ENCODE results near the gene SUSD3. TPM values are rescaled to one million over a fixed set of nuclear protein-coding genes. Genes with fewer than 3 reads are reported as not detected.

Gene SUSD3
- total RNA-seq, 1 donor from 2014 or later: not detected

- H3K27me3 Mint-ChIP-seq (ENCODE audit: low read depth): no peaks in the 10 kb centered on the region
- DNase-seq (ENCODE audit: low spot score): peak; percentile 84
- peaks cover 3% of the 10 kb centered on the region for H3K4me1 Mint-ChIP-seq (ENCODE audit: low read depth)
- no peaks in the 10 kb centered on the region for H3K9me3 Mint-ChIP-seq (ENCODE audit: low read depth)
- no peak for TF ChIP-seq CTCF (IDR thresholded peaks at IDR 0.05)
- no peak overlapping the region for H3K27ac Mint-ChIP-seq (ENCODE audit: unreplicated experiment)
- H3K4me3 Mint-ChIP-seq (ENCODE audit: unreplicated experiment): no peak overlapping the region
- peaks cover 10% of the 10 kb centered on the region for H3K36me3 Mint-ChIP-seq (ENCODE audit: low read depth)
Observed at GRCh38 chr9:93111001-93111370, 52.5 kb downstream of the SUSD3 start.

- no peak for TF ChIP-seq CTCF (IDR thresholded peaks at IDR 0.05)
- no peaks in the 10 kb centered on the region for H3K9me3 Mint-ChIP-seq (ENCODE audit: low read depth)
- H3K4me1 Mint-ChIP-seq (ENCODE audit: low read depth): peaks cover 3% of the 10 kb centered on the region
- H3K36me3 Mint-ChIP-seq (ENCODE audit: low read depth): peaks cover 10% of the 10 kb centered on the region
- H3K27ac Mint-ChIP-seq (ENCODE audit: unreplicated experiment): no peak overlapping the region
- peak; percentile 77 for DNase-seq (ENCODE audit: low spot score)
- no peak overlapping the region for H3K4me3 Mint-ChIP-seq (ENCODE audit: unreplicated experiment)
- no peaks in the 10 kb centered on the region for H3K27me3 Mint-ChIP-seq (ENCODE audit: low read depth)
Observed at GRCh38 chr9:93111371-93112115, 53.0 kb downstream of the SUSD3 start.

- DNase-seq (ENCODE audit: low spot score): peak; percentile 76
Observed at GRCh38 chr9:93112116-93112863, 53.8 kb downstream of the SUSD3 start.

GRCh38 chr9:93112864-93113389 lies 54.4 kb downstream of the SUSD3 start:
- no peaks in the 10 kb centered on the region for H3K9me3 Mint-ChIP-seq (ENCODE audit: low read depth)
- no peak for TF ChIP-seq CTCF (IDR thresholded peaks at IDR 0.05)
- peaks cover 10% of the 10 kb centered on the region for H3K36me3 Mint-ChIP-seq (ENCODE audit: low read depth)
- DNase-seq (ENCODE audit: low spot score): peak; percentile 87
- peaks cover 3% of the 10 kb centered on the region for H3K4me1 Mint-ChIP-seq (ENCODE audit: low read depth)
- no peak overlapping the region for H3K27ac Mint-ChIP-seq (ENCODE audit: unreplicated experiment)
- no peaks in the 10 kb centered on the region for H3K27me3 Mint-ChIP-seq (ENCODE audit: low read depth)
- H3K4me3 Mint-ChIP-seq (ENCODE audit: unreplicated experiment): no peak overlapping the region

More at GRCh38 chr9:93112116-93112863, 53.8 kb downstream of the SUSD3 start:
- Mint-ChIP-seq H3K36me3 (ENCODE audit: low read depth) (peaks cover 10% of the 10 kb centered on the region), H3K4me1 (ENCODE audit: low read depth) (peaks cover 3% of the 10 kb centered on the region), H3K27me3 (ENCODE audit: low read depth) (no peaks in the 10 kb centered on the region), H3K9me3 (ENCODE audit: low read depth) (no peaks in the 10 kb centered on the region), H3K27ac (ENCODE audit: unreplicated experiment) (no peak overlapping the region), H3K4me3 (ENCODE audit: unreplicated experiment) (no peak overlapping the region)
- no peak for TF ChIP-seq CTCF (IDR thresholded peaks at IDR 0.05)

- DNase-seq (ENCODE audit: low spot score): peak; percentile 92
- H3K4me3 Mint-ChIP-seq (ENCODE audit: unreplicated experiment): no peak overlapping the region
- TF ChIP-seq CTCF (IDR thresholded peaks at IDR 0.05): no peak
- H3K27ac Mint-ChIP-seq (ENCODE audit: unreplicated experiment): no peak overlapping the region
- H3K4me1 Mint-ChIP-seq (ENCODE audit: low read depth): no peaks in the 10 kb centered on the region
- H3K27me3 Mint-ChIP-seq (ENCODE audit: low read depth): no peaks in the 10 kb centered on the region
- H3K36me3 Mint-ChIP-seq (ENCODE audit: low read depth): peaks cover 6% of the 10 kb centered on the region
- no peaks in the 10 kb centered on the region for H3K9me3 Mint-ChIP-seq (ENCODE audit: low read depth)
Observed at GRCh38 chr9:93114169-93114983, 55.9 kb downstream of the SUSD3 start.
